CD4-positive, alpha-beta memory T cell (primary cell): Measurements from ENCODE around the gene SHROOM3. TPM values are rescaled to one million over a fixed set of nuclear protein-coding genes. Genes with fewer than 3 reads are reported as not detected.
"Not testable (repeated sequence)": the region's sequence is repeated elsewhere in the genome, so short reads cannot be mapped to it uniquely, and the experiment has no call there.

Experiments used
- CTCF ChIA-PET: fragments of 350-600 bp; sonication (Branson Sonifier 250); formaldehyde crosslinking; loops from one replicate; lab custom pipeline; 2021; ENCODE audit warnings: inconsistent platforms; ENCODE audit not compliant: partially characterized antibody; lab: Charles Lee
- POLR2A ChIA-PET: fragments of 350-600 bp; sonication (Branson Sonifier 250); formaldehyde crosslinking; loops from one replicate; lab custom pipeline; 2021; ENCODE audit not compliant: partially characterized antibody; lab: Charles Lee
- DNase-seq, 5 donors: peaks; one replicate each; pipeline versions ENCODE4 v3.0.0 to v3.0.0-alpha.2; 2020 to 2022; ENCODE audit warnings: mixed read lengths in 1 of 5
- H3K27ac ChIP-seq: one replicate; pipeline ENCODE4 v1.7.0; 2013; ENCODE audit warnings: low read depth, low read length
- H3K27me3 ChIP-seq: 2 replicates; pipeline ENCODE4 v1.7.0; 2013; ENCODE audit warnings: mild to moderate bottlenecking, low read length, moderate library complexity; ENCODE audit not compliant: insufficient read depth
- H3K36me3 ChIP-seq: 2 replicates; pipeline ENCODE4 v1.7.0; 2013; ENCODE audit warnings: mild to moderate bottlenecking, low read length, moderate library complexity; ENCODE audit not compliant: insufficient read depth
- H3K4me1 ChIP-seq: 2 replicates; pipeline ENCODE4 v1.7.0; 2013; ENCODE audit warnings: mild to moderate bottlenecking, low read length, moderate library complexity; ENCODE audit not compliant: insufficient read depth
- H3K4me3 ChIP-seq, 2 donors: one replicate each; pipeline ENCODE4 v1.7.0; 2013; ENCODE audit warnings: low read length in 2 of 2, mild to moderate bottlenecking in 1 of 2
- H3K9me3 ChIP-seq, 2 donors: one replicate each; pipeline ENCODE4 v1.7.0; 2013; ENCODE audit warnings: low read length in 2 of 2, control low read depth in 1 of 2; ENCODE audit not compliant: control insufficient read depth in 1 of 2
- H3K27ac Mint-ChIP-seq, 7 donors: one replicate each; pipeline ENCODE4 v1.8.0; 2020 to 2021; ENCODE audit warnings: mixed read lengths in 7 of 7, mild to moderate bottlenecking in 6 of 7, inconsistent platforms in 3 of 7, moderate library complexity in 3 of 7
- H3K27me3 Mint-ChIP-seq, 2 donors: one replicate each; pipeline ENCODE4 v1.8.0; 2020 to 2021; ENCODE audit warnings: mixed read lengths in 2 of 2
- H3K36me3 Mint-ChIP-seq, 2 donors: one replicate each; pipeline ENCODE4 v1.8.0; 2020 to 2021; ENCODE audit warnings: mixed read lengths in 2 of 2, inconsistent platforms in 1 of 2, mild to moderate bottlenecking in 1 of 2
- H3K4me1 Mint-ChIP-seq, 4 donors: one replicate each; pipeline ENCODE4 v1.8.0; 2020 to 2021; ENCODE audit warnings: mixed read lengths in 4 of 4, mild to moderate bottlenecking in 1 of 4
- H3K4me3 Mint-ChIP-seq, 8 donors: one replicate each; pipeline ENCODE4 v1.8.0; 2020 to 2021; ENCODE audit warnings: mixed read lengths in 8 of 8, mild to moderate bottlenecking in 7 of 8, moderate library complexity in 6 of 8, inconsistent platforms in 3 of 8
- H3K9me3 Mint-ChIP-seq, 8 donors: one replicate each; pipeline ENCODE4 v1.8.0; 2020 to 2021; ENCODE audit warnings: mixed read lengths in 8 of 8, mild to moderate bottlenecking in 5 of 8, inconsistent platforms in 3 of 8, moderate library complexity in 1 of 8
- intact Hi-C: fragments of 100-400 bp; cut with micrococcal nuclease; formaldehyde crosslinking; loops from one replicate; pipeline ENCODE4 v1.15.1; 2023
- polyA plus RNA-seq, 2 donors: library from polyadenylated mRNA; unstranded; fragments of 300-500 nt; fragmentation: Illumina TruSeq; gene quantifications; one replicate each; pipeline ENCODE4 v1.2.3, GENCODE V29; 2021
- total RNA-seq, 2 experiments: library from RNA; stranded (reverse); gene quantifications; one replicate each; pipeline ENCODE4 v1.2.3, GENCODE V29; 2021

The SHROOM3 gene
- total and polyA plus RNA-seq, 4 experiments from 2014 or later: not detected

GRCh38 chr4:76407440-76408119 is 27.4 kb upstream of the SHROOM3 start:
- Mint-ChIP-seq H3K4me3 (no peak overlapping the region), H3K4me1 (peaks cover 0 to 5% (median 2%) of the 10 kb centered on the region in 4 donors)

GRCh38 chr4:76410636-76411035 is 24.4 kb upstream of the SHROOM3 start:
- Mint-ChIP-seq H3K9me3 (no peaks in the 10 kb centered on the region), H3K27ac (no peak overlapping the region), H3K27me3 (peaks cover 1 to 2% of the 10 kb centered on the region in 2 donors), H3K4me3 (no peak overlapping the region), H3K36me3 (no peaks in the 10 kb centered on the region), H3K4me1 (peaks cover 0 to 5% (median 2%) of the 10 kb centered on the region in 4 donors)
- Histone ChIP-seq H3K4me3 (no peak overlapping the region), H3K36me3 (no peaks in the 10 kb centered on the region), H3K27ac (no peak overlapping the region), H3K9me3 (no peaks in the 10 kb centered on the region), H3K27me3 (no peaks in the 10 kb centered on the region), H3K4me1 (no peaks in the 10 kb centered on the region)
- CTCF ChIA-PET: interaction anchor here (0.8 to 1.7 kb wide), 3 partner anchors 20 to 32 kb away, joined by 3 to 7 read pairs (median 3); no protein-coding TSS in a partner anchor
- intact Hi-C loops: no loop called here
- DNase-seq: no peak
- POLR2A ChIA-PET: no interaction called here

More at GRCh38 chr4:76407440-76408119, 27.4 kb upstream of the SHROOM3 start:
- Mint-ChIP-seq H3K9me3 (peaks cover 0 to under 1% (median 0%) of the 10 kb centered on the region in 8 donors), H3K36me3 (no peaks in the 10 kb centered on the region), H3K27me3 (peaks cover under 1 to 6% of the 10 kb centered on the region in 2 donors), H3K27ac (peak overlapping the region in 1 of 7 donors; percentile 18)
- no peaks in the 10 kb centered on the region for H3K9me3 ChIP-seq
- no peaks in the 10 kb centered on the region for H3K27me3 ChIP-seq
- DNase-seq: peak in 1 of 5 donors; percentile 10
- no peaks in the 10 kb centered on the region for H3K4me1 ChIP-seq
- intact Hi-C loops: no loop called here
- H3K36me3 ChIP-seq: no peaks in the 10 kb centered on the region
- no peak overlapping the region for H3K27ac ChIP-seq
- ChIA-PET CTCF (no interaction called here), POLR2A (no interaction called here)
- H3K4me3 ChIP-seq: no peak overlapping the region

- DNase-seq: no peak
- peaks cover 0 to 2% (median 0%) of the 10 kb centered on the region in 8 donors for H3K9me3 Mint-ChIP-seq
- POLR2A ChIA-PET: no interaction called here
- H3K27ac Mint-ChIP-seq: no peak overlapping the region
- Histone ChIP-seq H3K4me3 (no peak overlapping the region), H3K27me3 (peaks cover 5% of the 10 kb centered on the region), H3K9me3 (no peaks in the 10 kb centered on the region), H3K36me3 (no peaks in the 10 kb centered on the region), H3K4me1 (no peaks in the 10 kb centered on the region), H3K27ac (no peak overlapping the region)
- no peaks in the 10 kb centered on the region for H3K36me3 Mint-ChIP-seq
- H3K4me1 Mint-ChIP-seq: peaks cover 0 to 11% (median 5%) of the 10 kb centered on the region in 4 donors
- peak overlapping the region; percentile 10 to 75 (median 64) for H3K4me3 Mint-ChIP-seq
- peaks cover 12 to 20% of the 10 kb centered on the region in 2 donors for H3K27me3 Mint-ChIP-seq
- CTCF ChIA-PET: no interaction called here
- intact Hi-C loops: no loop called here
Measured at GRCh38 chr4:76420188-76420761, 14.8 kb upstream of the SHROOM3 start.

- no peaks in the 10 kb centered on the region for H3K36me3 Mint-ChIP-seq
- H3K4me3 Mint-ChIP-seq: peak within 1 kb of the TSS; percentile 46 to 75 (median 72)
- peaks cover 5% of the 10 kb centered on the region for H3K27me3 ChIP-seq
- no peaks in the 10 kb centered on the region for H3K4me1 ChIP-seq
- no peaks in the 10 kb centered on the region for H3K9me3 ChIP-seq
- intact Hi-C loops: no loop called here
- peaks cover 0 to 2% (median 0%) of the 10 kb centered on the region in 8 donors for H3K9me3 Mint-ChIP-seq
- H3K27ac ChIP-seq: no peak within 1 kb of the TSS
- no peaks in the 10 kb centered on the region for H3K36me3 ChIP-seq
- H3K4me3 ChIP-seq: peak within 1 kb of the TSS in 1 of 2 donors; percentile 14
- ChIA-PET CTCF (interaction anchor here (1.5 kb wide), 1 partner anchor 9 kb away, joined by 7 read pairs; no protein-coding TSS in a partner anchor), POLR2A (no interaction called here)
- peaks cover 0 to 11% (median 5%) of the 10 kb centered on the region in 4 donors for H3K4me1 Mint-ChIP-seq
- peaks cover 12 to 24% of the 10 kb centered on the region in 2 donors for H3K27me3 Mint-ChIP-seq
- H3K27ac Mint-ChIP-seq: no peak within 1 kb of the TSS
- peak in 1 of 5 donors; percentile 2 for DNase-seq
Measured at GRCh38 chr4:76420762-76421581, 14.1 kb upstream of the SHROOM3 start, which contains the start of gene CCDC158. Gene CCDC158 (minus strand): TSS chr4:76421141. CDS start chr4:76403207, 17,934 bp downstream.

GRCh38 chr4:76423159-76423558 is 11.9 kb upstream of the SHROOM3 start:
- H3K4me3 Mint-ChIP-seq, DNase-seq, H3K27me3 ChIP-seq, H3K27ac Mint-ChIP-seq, CTCF ChIA-PET, POLR2A ChIA-PET, H3K9me3 Mint-ChIP-seq, H3K36me3 Mint-ChIP-seq, H3K4me3 ChIP-seq, H3K4me1 ChIP-seq, H3K36me3 ChIP-seq, H3K9me3 ChIP-seq, intact Hi-C loops, H3K27ac ChIP-seq: not testable (repeated sequence)
- Mint-ChIP-seq H3K27me3 (peaks cover 12 to 25% of the 10 kb centered on the region in 2 donors), H3K4me1 (peaks cover 0 to 11% (median 5%) of the 10 kb centered on the region in 4 donors)

- H3K27me3 Mint-ChIP-seq: peaks cover 3 to 9% of the 10 kb centered on the region in 2 donors
- H3K27ac ChIP-seq: no peak overlapping the region
- no peaks in the 10 kb centered on the region for H3K4me1 ChIP-seq
- H3K27ac Mint-ChIP-seq: no peak overlapping the region
- H3K4me1 Mint-ChIP-seq: peaks cover 0 to 5% (median 3%) of the 10 kb centered on the region in 4 donors
- ChIA-PET CTCF (no interaction called here), POLR2A (no interaction called here)
- no peaks in the 10 kb centered on the region for H3K9me3 ChIP-seq
- no peaks in the 10 kb centered on the region for H3K27me3 ChIP-seq
- H3K36me3 ChIP-seq: no peaks in the 10 kb centered on the region
- no peaks in the 10 kb centered on the region for H3K9me3 Mint-ChIP-seq
- H3K4me3 Mint-ChIP-seq: no peak overlapping the region
- DNase-seq: no peak
- no peak overlapping the region for H3K4me3 ChIP-seq
- H3K36me3 Mint-ChIP-seq: no peaks in the 10 kb centered on the region
- intact Hi-C loops: no loop called here
Measured at GRCh38 chr4:76426272-76426671, 8.8 kb upstream of the SHROOM3 start.
